Endodermal cell (in vitro differentiated cells): ENCODE results near the gene SLC5A2. TPM values are rescaled to one million over a fixed set of nuclear protein-coding genes. Genes with fewer than 3 reads are reported as not detected.
A peak's percentile ranks its signal among the peaks of the same experiment; 100 is the strongest.
"Not testable (repeated sequence)": the region's sequence is repeated elsewhere in the genome, so short reads cannot be mapped to it uniquely, and the experiment has no call there.

ENCODE experiments used
- DNase-seq: peaks from one replicate; pipeline ENCODE4 v3.0.0-alpha.2; 2017
- H3K27ac ChIP-seq: 2 replicates; pipeline ENCODE4 v1.5.1; 2013; ENCODE audit warnings: mild to moderate bottlenecking, low read depth, low read length, moderate library complexity
- H3K27me3 ChIP-seq: 2 replicates; pipeline ENCODE4 v1.6.1; 2013; ENCODE audit warnings: mild to moderate bottlenecking, low read length, moderate library complexity; ENCODE audit not compliant: insufficient read depth, control insufficient read depth, poor library complexity, severe bottlenecking
- H3K36me3 ChIP-seq: 2 replicates; pipeline ENCODE4 v1.7.0; 2013; ENCODE audit warnings: mild to moderate bottlenecking, low read length, moderate library complexity; ENCODE audit not compliant: control insufficient read depth, insufficient read depth
- H3K4me1 ChIP-seq: one replicate; pipeline ENCODE4 v1.7.0; 2013; ENCODE audit warnings: low read length; ENCODE audit not compliant: control insufficient read depth, insufficient read depth
- H3K4me3 ChIP-seq: 2 replicates; pipeline ENCODE4 v1.5.1; 2013; ENCODE audit warnings: mild to moderate bottlenecking, low read length, moderate library complexity
- H3K9ac ChIP-seq: 2 replicates; pipeline ENCODE4 v1.6.1; 2013; ENCODE audit warnings: mild to moderate bottlenecking, low read length, moderate library complexity; ENCODE audit not compliant: poor library complexity, severe bottlenecking; ENCODE audit errors: extremely low read depth
- H3K9me3 ChIP-seq: 2 replicates; pipeline ENCODE4 v1.6.1; 2013; ENCODE audit warnings: mild to moderate bottlenecking, low read length, moderate library complexity; ENCODE audit not compliant: control insufficient read depth
- H3K27ac Mint-ChIP-seq: 2 replicates; pipeline ENCODE4 v1.8.0; 2020; ENCODE audit warnings: mixed read lengths
- H3K27me3 Mint-ChIP-seq: 2 replicates; pipeline ENCODE4 v1.8.0; 2021; ENCODE audit warnings: mild to moderate bottlenecking, mixed read lengths; ENCODE audit not compliant: insufficient read depth
- H3K36me3 Mint-ChIP-seq: 2 replicates; pipeline ENCODE4 v1.8.0; 2020; ENCODE audit warnings: low read depth, mixed read lengths
- H3K4me1 Mint-ChIP-seq: 2 replicates; pipeline ENCODE4 v1.8.0; 2020; ENCODE audit warnings: mixed read lengths
- H3K4me3 Mint-ChIP-seq: 2 replicates; pipeline ENCODE4 v1.8.0; 2020; ENCODE audit warnings: mild to moderate bottlenecking, moderate library complexity, mixed read lengths
- H3K9me3 Mint-ChIP-seq: 2 replicates; pipeline ENCODE4 v1.8.0; 2020; ENCODE audit warnings: mild to moderate bottlenecking, mixed read lengths
- WGBS, 2 experiments: methylation state at CpG; one replicate each; pipeline versions ENCODE4 v1.1.5 to v1.1.7; 2013; ENCODE audit warnings: missing lambda C conversion rate in 2 of 2, mixed read lengths in 1 of 2; ENCODE audit not compliant: insufficient coverage in 1 of 2, insufficient read length in 1 of 2; 5-methylcytosine and 5-hydroxymethylcytosine counted together
- total RNA-seq, 2 donors: library from RNA; stranded (reverse); fragmentation: NEBNext Ultra II Directional in 1 of 2; extraction: Animal tissue kit (Norgen Biotek cat#: 25700) in 1 of 2; gene quantifications; 2 replicates in 1 of 2; 3 replicates in 1 of 2; pipeline ENCODE4 v1.2.1, GENCODE V29; 2021
- TF ChIP-seq, protein P1 (sequence below): fragments of 200-600 bp; sonication (generic); conservative IDR thresholded peaks from 2 replicates; pipeline ENCODE4 v1.5.0; 2021; ENCODE audit warnings: antibody characterized with exemption, mild to moderate bottlenecking

The SLC5A2 gene
- total RNA-seq, 2 donors from 2014 or later: 0.22 to 0.24 TPM

DNA sequence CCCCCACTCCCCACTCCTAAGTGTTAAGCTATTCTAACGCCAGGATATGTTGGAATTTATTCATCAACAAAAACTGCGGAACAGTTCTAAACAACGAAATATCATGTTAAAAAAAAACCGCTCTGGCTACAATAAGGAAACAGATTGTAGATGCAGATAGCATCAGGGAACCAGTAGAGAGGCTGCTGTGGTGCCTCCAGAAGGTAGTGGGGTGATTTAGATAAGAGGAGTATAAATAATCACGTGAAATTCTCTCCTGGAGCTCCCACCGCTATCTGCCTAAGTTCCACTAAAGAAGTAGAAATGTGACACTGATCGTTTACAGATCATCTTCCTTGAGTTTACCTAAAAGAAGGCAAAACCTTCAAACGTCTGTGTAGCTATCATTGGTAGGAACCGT is 52.8 kb downstream of the SLC5A2 start:
- Histone ChIP-seq H3K9ac (no peak overlapping the region), H3K4me3 (no peak overlapping the region), H3K27ac (no peak overlapping the region), H3K4me1 (no peaks in the 10 kb centered on the region), H3K27me3 (peaks cover 10% of the 10 kb centered on the region), H3K36me3 (no peaks in the 10 kb centered on the region), H3K9me3 (peaks cover 8% of the 10 kb centered on the region)
- WGBS, 2 experiments: 79 to 80% methylated on average over 7 to 9 of the region's 9 CpGs
- TF ChIP-seq, protein P1, sequence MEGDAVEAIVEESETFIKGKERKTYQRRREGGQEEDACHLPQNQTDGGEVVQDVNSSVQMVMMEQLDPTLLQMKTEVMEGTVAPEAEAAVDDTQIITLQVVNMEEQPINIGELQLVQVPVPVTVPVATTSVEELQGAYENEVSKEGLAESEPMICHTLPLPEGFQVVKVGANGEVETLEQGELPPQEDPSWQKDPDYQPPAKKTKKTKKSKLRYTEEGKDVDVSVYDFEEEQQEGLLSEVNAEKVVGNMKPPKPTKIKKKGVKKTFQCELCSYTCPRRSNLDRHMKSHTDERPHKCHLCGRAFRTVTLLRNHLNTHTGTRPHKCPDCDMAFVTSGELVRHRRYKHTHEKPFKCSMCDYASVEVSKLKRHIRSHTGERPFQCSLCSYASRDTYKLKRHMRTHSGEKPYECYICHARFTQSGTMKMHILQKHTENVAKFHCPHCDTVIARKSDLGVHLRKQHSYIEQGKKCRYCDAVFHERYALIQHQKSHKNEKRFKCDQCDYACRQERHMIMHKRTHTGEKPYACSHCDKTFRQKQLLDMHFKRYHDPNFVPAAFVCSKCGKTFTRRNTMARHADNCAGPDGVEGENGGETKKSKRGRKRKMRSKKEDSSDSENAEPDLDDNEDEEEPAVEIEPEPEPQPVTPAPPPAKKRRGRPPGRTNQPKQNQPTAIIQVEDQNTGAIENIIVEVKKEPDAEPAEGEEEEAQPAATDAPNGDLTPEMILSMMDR: no peak
- no peaks in the 10 kb centered on the region for H3K36me3 Mint-ChIP-seq
- no peak overlapping the region for H3K4me3 Mint-ChIP-seq
- H3K27ac Mint-ChIP-seq: no peak overlapping the region
- peaks cover 30% of the 10 kb centered on the region for H3K9me3 Mint-ChIP-seq
- H3K27me3 Mint-ChIP-seq: peaks cover 41% of the 10 kb centered on the region
- DNase-seq: no peak
- no peaks in the 10 kb centered on the region for H3K4me1 Mint-ChIP-seq

DNA sequence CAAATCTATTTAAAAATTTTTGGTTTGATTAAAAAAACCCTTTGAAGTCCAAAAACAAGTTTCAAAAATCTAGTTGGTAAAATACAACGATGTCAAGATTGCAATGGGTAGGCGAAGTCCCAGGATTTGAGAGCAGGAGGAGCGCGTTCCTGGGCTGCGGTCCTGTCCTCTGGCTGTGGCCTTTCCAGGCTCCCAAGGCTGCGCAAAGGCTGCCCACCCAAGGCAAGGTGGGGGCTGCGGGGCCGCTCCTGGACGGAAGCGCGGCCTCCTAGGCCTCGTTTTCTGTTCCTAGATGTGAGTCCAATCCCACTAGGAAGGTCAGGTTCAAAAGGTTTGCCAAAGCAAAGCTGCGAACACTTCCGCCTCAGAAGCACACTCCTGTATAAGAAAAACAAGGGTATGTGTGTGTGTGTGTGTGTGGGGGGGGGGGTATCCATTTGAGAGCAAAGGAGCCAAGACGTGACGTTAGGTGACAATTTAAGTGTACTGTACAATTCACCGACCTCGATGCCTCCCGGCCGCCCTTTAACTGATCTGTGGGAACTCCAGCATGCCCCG is 54.0 kb downstream of the SLC5A2 start:
- TF ChIP-seq, protein P1: no peak
- 87 to 98% methylated on average over 8 to 21 of the region's 21 CpGs for WGBS, 2 experiments
- H3K4me1 Mint-ChIP-seq: no peaks in the 10 kb centered on the region
- DNase-seq: no peak
- Histone ChIP-seq H3K36me3 (no peaks in the 10 kb centered on the region), H3K9ac (no peak overlapping the region), H3K4me1 (no peaks in the 10 kb centered on the region), H3K27me3 (peaks cover under 1% of the 10 kb centered on the region), H3K27ac (no peak overlapping the region), H3K4me3 (no peak overlapping the region), H3K9me3 (peaks cover 11% of the 10 kb centered on the region)
- peaks cover 41% of the 10 kb centered on the region for H3K27me3 Mint-ChIP-seq
- peaks cover 38% of the 10 kb centered on the region for H3K9me3 Mint-ChIP-seq
- H3K36me3 Mint-ChIP-seq: no peaks in the 10 kb centered on the region
- peak overlapping the region; percentile 49 for H3K4me3 Mint-ChIP-seq
- no peak overlapping the region for H3K27ac Mint-ChIP-seq

DNA sequence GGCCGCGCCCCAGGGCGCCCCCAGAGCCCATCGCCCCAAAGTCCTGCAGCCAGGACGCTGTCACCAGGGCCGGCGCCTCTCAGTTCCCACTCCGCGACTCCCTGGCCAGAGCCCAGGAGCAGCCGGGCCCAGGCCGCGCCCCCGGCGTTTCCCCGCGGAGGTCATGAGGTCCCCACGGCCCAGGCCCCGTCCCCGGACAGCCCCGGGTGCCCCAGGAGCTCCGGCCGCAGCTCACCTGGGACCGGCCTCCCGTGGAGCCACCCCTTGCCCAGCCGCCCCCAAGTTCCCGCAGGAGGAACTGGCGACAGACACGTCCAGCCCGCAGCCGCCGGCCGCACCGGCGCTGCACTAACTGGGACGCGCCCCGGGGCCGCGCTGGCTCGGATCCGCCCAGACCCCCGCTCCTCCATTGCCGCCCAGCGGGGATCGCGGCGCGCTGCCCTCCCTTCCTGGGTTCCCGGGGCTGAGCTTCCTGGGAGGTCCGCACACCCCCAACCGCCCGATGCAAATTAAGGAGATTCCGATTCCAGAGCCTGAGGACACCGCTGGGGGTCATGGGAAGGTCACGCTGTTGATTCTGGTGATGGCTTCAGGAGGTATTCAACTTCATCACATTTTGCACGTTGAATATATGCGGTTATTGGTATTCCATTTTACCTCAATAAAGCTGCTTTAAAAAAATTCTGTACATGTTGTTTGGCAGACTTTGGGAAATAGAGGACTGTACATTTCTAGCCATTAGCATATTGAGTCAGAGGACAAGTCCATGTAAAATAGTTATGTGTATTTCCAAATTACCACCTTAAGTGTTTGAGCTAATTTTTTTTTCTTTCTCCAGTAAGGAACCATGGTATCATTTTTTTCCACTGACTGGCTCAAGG is 54.7 kb downstream of the SLC5A2 start:
- Mint-ChIP-seq H3K4me3 (peak overlapping the region; percentile 49), H3K36me3 (no peaks in the 10 kb centered on the region), H3K27me3 (peaks cover 41% of the 10 kb centered on the region), H3K27ac (no peak overlapping the region), H3K9me3 (peaks cover 45% of the 10 kb centered on the region), H3K4me1 (no peaks in the 10 kb centered on the region)
- Histone ChIP-seq H3K27ac (no peak overlapping the region), H3K9ac (no peak overlapping the region), H3K36me3 (no peaks in the 10 kb centered on the region), H3K4me3 (peak overlapping the region; percentile 45), H3K9me3 (peaks cover 18% of the 10 kb centered on the region), H3K27me3 (no peaks in the 10 kb centered on the region), H3K4me1 (no peaks in the 10 kb centered on the region)
- DNase-seq: peak; percentile 63
- TF ChIP-seq, protein P1: no peak
- 7 to 21% methylated on average over 17 to 57 of the region's 57 CpGs for WGBS, 2 experiments

DNA sequence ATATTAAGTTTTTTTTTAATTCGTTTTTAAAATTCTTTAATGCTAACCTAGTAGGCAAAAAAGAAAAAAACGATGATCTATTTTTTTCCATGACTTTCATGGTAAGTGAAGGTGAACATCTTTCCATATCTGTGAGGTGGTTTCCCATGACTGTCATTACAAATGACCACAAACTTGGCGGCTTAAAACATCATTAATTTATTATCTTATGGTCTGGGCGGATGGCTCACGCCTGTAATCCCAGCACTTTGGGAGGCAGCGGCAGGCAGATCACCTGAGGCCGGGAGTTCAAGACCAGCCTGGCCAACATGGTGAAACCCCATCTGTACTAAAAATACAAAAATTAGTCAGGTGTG is 55.3 kb downstream of the SLC5A2 start:
- not testable (repeated sequence) for H3K4me1 ChIP-seq, H3K27me3 ChIP-seq
- H3K9me3 Mint-ChIP-seq: peaks cover 48% of the 10 kb centered on the region

DNA sequence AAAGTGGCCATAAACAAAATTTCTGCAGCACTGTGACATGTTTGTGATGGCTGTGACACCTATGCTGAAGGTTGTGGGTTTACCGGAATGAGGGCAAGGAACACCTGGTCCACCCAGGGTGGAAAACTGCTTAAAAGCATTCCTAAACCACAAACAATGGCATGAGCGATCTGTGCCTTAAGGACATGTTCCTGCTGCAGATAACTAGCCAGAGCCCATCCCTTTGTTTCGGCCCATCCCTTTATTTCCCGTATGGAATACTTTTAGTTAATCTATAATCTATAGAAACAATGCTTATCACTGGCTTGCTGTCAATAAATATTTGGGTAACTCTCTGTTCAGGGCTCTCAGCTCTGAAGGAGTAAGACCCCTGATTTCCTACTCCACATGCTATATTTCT is 56.8 kb downstream of the SLC5A2 start:
- WGBS, 2 experiments: 94 to 100% methylated on average over 1 of the region's 4 CpGs
- not testable (repeated sequence) for H3K9ac ChIP-seq, H3K4me1 Mint-ChIP-seq, DNase-seq, H3K27ac ChIP-seq, H3K4me3 ChIP-seq, H3K27ac Mint-ChIP-seq, H3K4me3 Mint-ChIP-seq, H3K4me1 ChIP-seq, H3K36me3 Mint-ChIP-seq, H3K36me3 ChIP-seq, H3K27me3 ChIP-seq
- Mint-ChIP-seq H3K27me3 (peaks cover 34% of the 10 kb centered on the region), H3K9me3 (peaks cover 58% of the 10 kb centered on the region)
- peaks cover 23% of the 10 kb centered on the region for H3K9me3 ChIP-seq

More for the DNA sequence above, 55.3 kb downstream of the SLC5A2 start:
- H3K4me3 Mint-ChIP-seq: peak overlapping the region; percentile 49
- H3K9ac ChIP-seq, H3K4me1 Mint-ChIP-seq, H3K4me3 ChIP-seq, H3K27ac ChIP-seq, H3K36me3 Mint-ChIP-seq, DNase-seq, H3K27ac Mint-ChIP-seq, H3K36me3 ChIP-seq: not testable (repeated sequence)
- peaks cover 23% of the 10 kb centered on the region for H3K9me3 ChIP-seq
- peaks cover 35% of the 10 kb centered on the region for H3K27me3 Mint-ChIP-seq
- 79 to 80% methylated on average over 6 of the region's 7 CpGs for WGBS, 2 experiments
